HG03066 (cell line): ENCODE data around the gene PPIH.
"Not testable (repeated sequence)": the region's sequence is repeated elsewhere in the genome, so short reads cannot be mapped to it uniquely, and the experiment has no call there.

Source experiments
- ATAC-seq: cut with Tn5 transposase; IDR thresholded peaks from one replicate; pipeline ENCODE4 v1.9.1; 2021; ENCODE audit warnings: low read depth; ENCODE audit not compliant: unreplicated experiment

PPIH gene

DNA sequence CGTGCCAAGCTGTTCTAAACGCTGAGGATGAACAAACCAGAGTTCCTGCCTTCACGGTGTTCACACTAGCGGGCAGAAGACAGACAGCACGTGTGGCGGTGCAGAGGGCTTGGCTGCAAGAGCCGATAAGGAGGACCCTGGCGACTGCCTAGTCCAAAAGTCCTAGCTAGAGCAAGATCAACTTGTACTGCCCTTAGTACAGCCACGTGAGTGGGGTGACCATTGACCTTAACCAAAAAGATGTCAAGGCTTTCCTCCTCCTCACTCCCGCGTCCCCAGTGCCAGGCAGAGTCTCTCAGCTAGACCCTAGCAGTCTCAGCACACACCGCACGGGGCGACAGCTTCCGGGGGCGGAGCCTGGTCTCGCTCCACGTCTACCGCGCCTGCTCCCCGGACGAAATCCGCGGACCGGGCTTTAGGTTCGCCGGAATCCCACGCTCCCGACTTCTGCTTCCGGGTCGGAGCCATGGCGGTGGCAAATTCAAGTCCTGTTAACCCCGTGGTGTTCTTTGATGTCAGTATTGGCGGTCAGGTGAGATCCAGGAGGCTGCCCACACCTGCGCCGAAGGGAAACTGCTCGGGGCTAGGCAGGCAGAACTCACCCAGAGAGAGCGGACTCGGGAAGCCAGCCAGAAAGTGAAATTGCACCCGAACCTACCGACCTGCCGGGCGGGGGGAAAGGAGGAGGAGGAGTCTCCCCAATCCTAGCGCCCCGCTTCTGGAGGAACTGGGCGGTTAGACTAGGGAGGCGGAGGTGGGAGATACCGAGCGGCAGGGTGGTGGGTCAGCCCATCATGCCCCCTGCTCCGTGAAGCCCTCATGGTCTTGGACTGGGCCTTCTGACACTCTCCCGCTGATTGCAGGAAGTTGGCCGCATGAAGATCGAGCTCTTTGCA is at the start of gene PPIH:
TSS of gene PPIH (plus strand) at position 443 of the 896 bp plus-strand sequence. CDS start at position 467, 24 bp downstream.
- ATAC-seq, result peak; percentile 93

GRCh38 chr1:42613803-42614131 is 44.5 kb upstream of the PPIH start:
- no peak for ATAC-seq

GRCh38 chr1:42618866-42619265 is 39.4 kb upstream of the PPIH start:
- no peak for ATAC-seq

DNA sequence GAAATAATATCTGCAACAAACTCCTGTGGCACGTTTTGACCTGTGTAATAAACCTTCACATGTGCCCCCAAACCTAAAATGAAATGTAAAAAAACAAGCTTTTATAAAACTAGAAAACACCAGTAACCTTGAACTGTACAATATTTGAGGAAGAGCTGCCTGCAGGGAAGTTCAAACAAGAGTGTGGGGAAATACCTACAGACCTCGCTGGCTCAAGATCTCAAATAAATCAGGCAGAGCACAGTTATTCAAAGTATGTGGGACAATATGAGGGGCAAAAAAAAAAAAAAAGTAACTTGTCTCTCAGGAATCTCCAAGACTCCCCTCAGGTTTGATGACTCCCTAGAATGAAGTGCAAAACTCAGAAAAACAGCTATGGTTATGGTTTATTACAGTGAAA is 37.9 kb upstream of the PPIH start:
- no peak for ATAC-seq

- ATAC-seq, result not testable (repeated sequence)
Observed at GRCh38 chr1:42621180-42621579, 37.0 kb upstream of the PPIH start.

DNA sequence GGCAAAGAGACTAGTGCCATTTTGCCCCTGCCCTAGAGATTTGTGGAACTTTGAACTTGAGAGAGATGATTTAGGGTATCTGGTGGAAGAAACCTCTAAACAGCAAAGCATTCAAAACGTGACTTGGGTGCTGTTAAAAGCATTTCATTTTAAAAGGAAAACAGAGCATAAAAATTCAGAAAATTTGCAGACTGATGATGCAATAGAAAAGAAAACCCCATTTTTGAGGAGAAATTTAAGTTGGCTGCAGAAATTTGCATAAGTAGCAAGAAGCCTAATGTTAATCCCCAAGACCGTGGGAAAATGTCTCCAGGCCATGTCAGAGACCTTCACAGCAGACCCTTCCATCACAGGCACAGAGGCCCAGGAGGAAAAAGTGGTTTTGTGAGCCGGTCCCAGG is 31.0 kb upstream of the PPIH start:
- not testable (repeated sequence) for ATAC-seq

GRCh38 chr1:42639116-42639515 is 19.1 kb upstream of the PPIH start:
- no peak for ATAC-seq

GRCh38 chr1:42646056-42646455 is 12.2 kb upstream of the PPIH start:
- no peak for ATAC-seq

GRCh38 chr1:42657201-42657600 is 1.0 kb upstream of the PPIH start:
- ATAC-seq, result no peak

- no peak for ATAC-seq
Observed at GRCh38 chr1:42658877-42659337, 684 bp downstream of the PPIH start.

- ATAC-seq, result no peak
Observed at GRCh38 chr1:42660907-42661500, 2.8 kb downstream of the PPIH start.

- ATAC-seq, result no peak
Observed at GRCh38 chr1:42669936-42670335, 11.7 kb downstream of the PPIH start.

DNA sequence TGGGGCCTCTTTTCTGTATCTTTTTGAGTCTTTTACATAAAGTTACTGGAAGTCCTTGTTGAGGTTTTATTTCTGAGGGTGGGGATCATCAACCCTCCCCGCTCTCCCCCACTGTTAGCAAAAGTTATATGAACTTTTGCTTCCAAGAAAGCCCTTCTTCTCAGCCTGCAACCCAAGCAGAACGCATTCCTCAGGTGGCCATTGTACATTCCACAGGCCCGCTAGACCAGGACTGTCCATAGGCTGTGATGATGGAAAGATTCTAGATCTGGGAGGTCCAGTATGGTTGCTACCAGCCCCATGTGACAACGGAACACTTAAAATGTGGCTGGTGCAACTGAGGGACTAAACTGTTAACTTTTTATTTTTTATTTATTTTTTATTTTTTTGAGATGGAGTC is 12.2 kb downstream of the PPIH start:
- ATAC-seq, result no peak

DNA sequence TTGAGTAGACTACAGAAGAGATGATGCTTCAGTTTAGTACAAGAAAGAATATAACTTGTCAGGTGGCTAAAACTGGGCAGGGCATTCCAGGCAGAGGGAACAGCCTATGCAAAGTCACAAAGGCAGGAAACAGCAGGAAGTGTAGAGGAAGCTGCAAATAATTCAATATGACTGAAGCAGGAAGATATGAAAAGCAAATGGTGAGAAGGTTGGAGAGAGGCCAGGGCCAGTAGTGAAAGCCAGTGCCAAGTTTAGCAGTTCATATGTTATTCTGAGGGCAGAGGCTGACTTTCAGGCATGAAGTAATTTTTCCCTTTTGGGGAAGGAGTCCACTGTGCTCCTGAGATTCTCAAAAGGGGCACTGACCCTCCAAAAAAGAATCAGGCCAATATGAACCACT is 16.0 kb downstream of the PPIH start:
- ATAC-seq, result no peak

- no peak for ATAC-seq
Observed at GRCh38 chr1:42674682-42675081, 16.5 kb downstream of the PPIH start.

- ATAC-seq, result no peak
Observed at GRCh38 chr1:42675467-42675866, 17.2 kb downstream of the PPIH start.

GRCh38 chr1:42676534-42677087 is 18.4 kb downstream of the PPIH start:
- ATAC-seq, result no peak

- no peak for ATAC-seq
Observed at GRCh38 chr1:42679364-42679983, 21.3 kb downstream of the PPIH start.

DNA sequence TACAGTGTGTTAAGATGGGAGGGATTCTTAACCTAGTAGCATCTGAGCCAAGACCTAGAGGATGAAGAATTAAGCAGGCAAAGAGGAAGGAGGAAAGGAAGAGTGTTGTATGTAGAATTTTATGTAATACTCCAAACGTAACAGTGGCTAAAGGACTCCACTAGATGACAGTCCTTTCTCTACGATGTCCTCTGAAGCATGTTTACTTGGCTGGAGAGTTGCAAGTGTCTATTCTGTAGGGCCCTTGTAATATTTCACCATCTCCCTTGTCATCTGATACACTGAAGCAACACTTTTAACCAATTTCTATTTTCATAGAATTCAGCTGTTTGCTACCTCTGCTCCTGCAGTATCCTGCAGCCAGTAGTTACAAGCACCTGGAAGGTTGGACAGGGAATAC is 21.8 kb downstream of the PPIH start:
- ATAC-seq, result no peak

DNA sequence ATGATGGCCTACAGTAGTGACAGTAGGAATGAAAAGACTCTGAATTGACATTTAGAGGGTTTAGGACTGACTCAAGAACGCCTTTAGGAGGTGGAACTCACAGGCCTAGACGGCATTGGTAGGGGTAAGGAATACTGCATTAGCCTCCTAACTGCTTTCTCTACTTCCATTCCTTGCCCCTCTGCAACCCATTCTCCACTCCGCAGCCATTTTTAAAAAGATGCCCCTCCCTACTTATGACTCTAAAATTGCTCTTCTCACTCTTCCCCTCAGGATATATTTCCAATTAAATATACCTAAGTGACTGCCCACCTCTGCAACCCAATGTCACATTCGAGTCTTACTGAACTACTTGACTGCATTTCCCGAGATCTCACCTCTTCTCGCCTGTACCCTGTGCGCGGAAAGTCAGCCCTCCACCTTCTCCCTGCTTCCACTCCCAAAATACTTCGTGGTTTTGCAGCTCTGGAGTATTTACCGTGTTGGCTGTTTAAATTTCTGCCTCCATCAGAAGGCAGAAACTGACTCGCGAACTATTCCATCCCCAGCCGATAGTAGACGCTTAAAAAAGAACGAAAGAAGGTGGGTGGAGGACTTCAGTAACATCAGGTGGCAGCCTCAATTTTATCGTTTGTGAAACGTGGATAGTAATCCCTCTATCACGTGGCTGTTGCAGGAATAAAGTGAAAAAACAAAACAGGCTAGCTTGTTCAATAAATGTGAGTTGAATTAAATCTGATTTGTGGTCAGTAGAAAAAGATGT is 22.9 kb downstream of the PPIH start:
- ATAC-seq, result no peak
